GM19351 (cell line): ENCODE measurements around the gene LOXL3.

Experiments
- ATAC-seq: cut with Tn5 transposase; IDR thresholded peaks from one replicate; pipeline ENCODE4 v1.9.1; 2021; ENCODE audit warnings: mild to moderate bottlenecking, moderate library complexity; ENCODE audit not compliant: unreplicated experiment

Gene LOXL3

GRCh38 chr2:74512744-74513604, 40.8 kb downstream of the LOXL3 start:
- no peak for ATAC-seq

- no peak for ATAC-seq
These were observed 42.4 kb downstream of the LOXL3 start for GRCh38 chr2:74511104-74511989.

- no peak for ATAC-seq
These were observed 43.5 kb downstream of the LOXL3 start for GRCh38 chr2:74510272-74510671.

- peak; percentile 16 for ATAC-seq
These were observed 45.7 kb downstream of the LOXL3 start for GRCh38 chr2:74507926-74508520.

- ATAC-seq, result peak; percentile 90
These were observed 46.4 kb downstream of the LOXL3 start, which contains the start of gene PCGF1 for GRCh38 chr2:74507145-74507925. TSS of gene PCGF1 (minus strand) at chr2:74507695. CDS start at chr2:74507668, 27 bp downstream.

- no peak for ATAC-seq
These were observed 48.1 kb downstream of the LOXL3 start for GRCh38 chr2:74505448-74506246.

GRCh38 chr2:74504591-74504990, 49.2 kb downstream of the LOXL3 start:
- no peak for ATAC-seq

- ATAC-seq, result no peak
These were observed 50.0 kb downstream of the LOXL3 start for GRCh38 chr2:74503506-74504475.

GRCh38 chr2:74502720-74503505, 50.8 kb downstream of the LOXL3 start:
- peak; percentile 29 for ATAC-seq

GRCh38 chr2:74502147-74502719, 51.5 kb downstream of the LOXL3 start:
- no peak for ATAC-seq

GRCh38 chr2:74501335-74502071, 52.2 kb downstream of the LOXL3 start:
- no peak for ATAC-seq

- no peak for ATAC-seq
These were observed 53.2 kb downstream of the LOXL3 start for GRCh38 chr2:74500578-74500946.

- ATAC-seq, result no peak
These were observed 53.7 kb downstream of the LOXL3 start for GRCh38 chr2:74499940-74500577.

GRCh38 chr2:74499267-74499939, 54.3 kb downstream of the LOXL3 start, which contains the start of gene LBX2:
TSS of gene LBX2 (minus strand) at chr2:74499603. CDS start at chr2:74499537, 66 bp downstream.
- no peak for ATAC-seq

- no peak for ATAC-seq
These were observed 55.1 kb downstream of the LOXL3 start for GRCh38 chr2:74498500-74499266.
